ENCODE measurements around the gene RLBP1. TPM values are rescaled to one million over a fixed set of nuclear protein-coding genes. Genes with fewer than 3 reads are reported as not detected.

Gene RLBP1
- total and polyA plus RNA-seq, 2 of the 4 experiments (the other 2 are of a cell fraction) = not detected

- in situ Hi-C loops (cut with MboI; ENCODE audit: low sequenced_read_pairs) (no loop called here), intact Hi-C loops (cut with micrococcal nuclease) (no loop called here), dilution Hi-C loops (cut with HindIII; ENCODE audit: low sequenced_read_pairs, unreplicated experiment) (no loop called here)
- no peak overlapping the region for H2BK20ac ChIP-seq (ENCODE audit: low read depth, low read length)
- CTCF ChIA-PET = interaction anchor here (1.2 to 2.2 kb wide), 3 partner anchors 18 to 78 kb away, joined by 3 to 13 read pairs (median 5); partner anchors contain the start of gene FANCI
- DNase-seq (no peak), ATAC-seq (ENCODE audit: low read depth) (no peak)
- no peak overlapping the region for H3K4me2 ChIP-seq (ENCODE audit: low read depth, low read length)
- H3K56ac ChIP-seq (ENCODE audit: extremely low read depth, insufficient read depth, low read length) = no peak overlapping the region
- no peak overlapping the region for H2BK15ac ChIP-seq (ENCODE audit: low read depth, low read length)
- no peak overlapping the region for H3K18ac ChIP-seq (ENCODE audit: low read depth, low read length)
- H3K4me3 ChIP-seq (ENCODE audit: insufficient read depth, low read depth, low read length) = no peak overlapping the region
- no peaks in the 10 kb centered on the region for H4K20me1 ChIP-seq (ENCODE audit: insufficient read depth, low read length)
- H2AK5ac ChIP-seq (ENCODE audit: low read depth, low read length) = no peak overlapping the region
- H3K27me3 ChIP-seq (ENCODE audit: control insufficient read depth, insufficient read depth, low read length) = no peaks in the 10 kb centered on the region; the same call in 1 of the 2 replicates
- H4K8ac ChIP-seq (ENCODE audit: low read depth in 2 of 2, low read length in 2 of 2) = no peak overlapping the region
- H3K27ac ChIP-seq (ENCODE audit: insufficient read depth, low read length) = no peak overlapping the region
- no peaks in the 10 kb centered on the region; the same call in 1 of the 2 replicates for H3K4me1 ChIP-seq (ENCODE audit: control insufficient read depth, insufficient read depth, low read length)
- no peak overlapping the region for H4K91ac ChIP-seq (ENCODE audit: insufficient read depth, low read depth, low read length)
- no peaks in the 10 kb centered on the region for H3K36me3 ChIP-seq (ENCODE audit: control insufficient read depth, insufficient read depth, low read length)
- H2AFZ ChIP-seq (replicated peaks; ENCODE audit: low read length, poor library complexity) = no peak overlapping the region
- H3K23ac ChIP-seq (ENCODE audit: low read depth, low read length) = no peak overlapping the region
- POLR2A ChIA-PET (ENCODE audit: unreplicated experiment) = no interaction called here
- H3K9me3 ChIP-seq (ENCODE audit: control insufficient read depth, insufficient read depth, low read length) = no peaks in the 10 kb centered on the region
- no peak overlapping the region for H3K14ac ChIP-seq (replicated peaks; ENCODE audit: low read depth, low read length)
- no TSS peak for BruUV-seq (replicated peaks)
- no peaks in the 10 kb centered on the region; the same call in 1 of the 2 replicates for H3K9me1 ChIP-seq (ENCODE audit: insufficient read depth, low read length)
- no peak overlapping the region for H4K5ac ChIP-seq (ENCODE audit: low read depth, low read length)
- no peak overlapping the region for H2BK5ac ChIP-seq (ENCODE audit: low read depth, low read length, poor library complexity, severe bottlenecking)
- no peak overlapping the region for H3K9ac ChIP-seq (ENCODE audit: low read depth, low read length)
- TF ChIP-seq ELK1 (IDR thresholded peaks at IDR 0.05; ENCODE audit: borderline replicate concordance, low read depth, low read length) (no peak), MAFK (IDR thresholded peaks at IDR 0.05; ENCODE audit: low read depth, low read length) (no peak), RAD21 (IDR thresholded peaks at IDR 0.05; ENCODE audit: low read length) (no peak), CHD1 (IDR thresholded peaks at IDR 0.05; ENCODE audit: low read depth, low read length) (no peak), BHLHE40 (IDR thresholded peaks at IDR 0.05; ENCODE audit: low read depth, low read length) (no peak), USF2 (IDR thresholded peaks at IDR 0.05; ENCODE audit: low read depth, low read length) (no peak), RFX5 (IDR thresholded peaks at IDR 0.05; ENCODE audit: low read depth, low read length) (no peak), MXI1 (IDR thresholded peaks at IDR 0.05; ENCODE audit: borderline replicate concordance, low read depth, low read length) (no peak), RCOR1 (IDR thresholded peaks at IDR 0.05; ENCODE audit: insufficient replicate concordance, low read length) (no peak), FOS (IDR thresholded peaks at IDR 0.05; ENCODE audit: low read depth, low read length) (no peak), CEBPB (IDR thresholded peaks at IDR 0.05; ENCODE audit: low read depth, low read length) (no peak), SMC3 (IDR thresholded peaks at IDR 0.05; ENCODE audit: low read depth, low read length) (no peak), POLR2A (IDR thresholded peaks at IDR 0.05; ENCODE audit: low read depth, low read length) (no peak)
- no peak overlapping the region for H2AK9ac ChIP-seq (replicated peaks; ENCODE audit: low read depth, low read length, poor library complexity)
- no peaks in the 10 kb centered on the region for H3K79me1 ChIP-seq (ENCODE audit: low read depth in 1 of 2, low read length in 2 of 2)
- no peak overlapping the region for H2BK120ac ChIP-seq (ENCODE audit: low read depth, low read length)
- H3K4ac ChIP-seq (ENCODE audit: low read depth, low read length) = no peak overlapping the region
These were observed 13.1 kb downstream of the RLBP1 start for GRCh38 chr15:89208256-89208655.
